CD4-positive, alpha-beta T cell treated with Interleukin-15 for 4 hours (primary cell): ENCODE results near the gene MGLL.

Experiments
- DNase-seq: peaks from one replicate; pipeline ENCODE4 v3.0.0-alpha.2; 2020; ENCODE audit warnings: low spot score

Gene MGLL

GRCh38 chr3:127739347-127740135 lies 82.8 kb downstream of the MGLL start:
- DNase-seq: no peak

- no peak for DNase-seq
Measured at GRCh38 chr3:127738192-127738840, 84.0 kb downstream of the MGLL start.

GRCh38 chr3:127736801-127737539 lies 85.3 kb downstream of the MGLL start:
- no peak for DNase-seq

GRCh38 chr3:127735767-127736693 lies 86.3 kb downstream of the MGLL start:
- no peak for DNase-seq

GRCh38 chr3:127734754-127735473 lies 87.4 kb downstream of the MGLL start:
- DNase-seq: no peak

GRCh38 chr3:127734181-127734720 lies 88.1 kb downstream of the MGLL start:
- no peak for DNase-seq

GRCh38 chr3:127733781-127734180 lies 88.5 kb downstream of the MGLL start:
- no peak for DNase-seq

GRCh38 chr3:127732879-127733350 lies 89.4 kb downstream of the MGLL start:
- no peak for DNase-seq

- DNase-seq: no peak
Measured at GRCh38 chr3:127732303-127732702, 90.0 kb downstream of the MGLL start.

- no peak for DNase-seq
Measured at GRCh38 chr3:127731546-127732289, 90.6 kb downstream of the MGLL start.

- no peak for DNase-seq
Measured at GRCh38 chr3:127730666-127731295, 91.5 kb downstream of the MGLL start.

- no peak for DNase-seq
Measured at GRCh38 chr3:127730171-127730570, 92.1 kb downstream of the MGLL start.

- DNase-seq: no peak
Measured at GRCh38 chr3:127729556-127730056, 92.7 kb downstream of the MGLL start.

GRCh38 chr3:127728417-127729015 lies 93.8 kb downstream of the MGLL start:
- no peak for DNase-seq

GRCh38 chr3:127726894-127727293 lies 95.4 kb downstream of the MGLL start:
- no peak for DNase-seq

- DNase-seq: no peak
Measured at GRCh38 chr3:127723011-127723567, 99.2 kb downstream of the MGLL start.

GRCh38 chr3:127722091-127722784 lies 100.1 kb downstream of the MGLL start:
- DNase-seq: no peak
